Testis (tissue), 2 donors: ENCODE measurements around the gene LGALS7B.

Experiments used
- POLR2A ChIP-seq: fragments of 450-650 bp; IDR thresholded peaks from one replicate; pipeline ENCODE4 v1.6.1; 2017; ENCODE audit warnings: antibody characterized with exemption, mild to moderate bottlenecking, moderate library complexity
- TF ChIP-seq, protein P1 (sequence below), 3 experiments: fragments of 450-650 bp in 2 of 3; fragments of 200-600 bp in 1 of 3; sonication (generic) in 1 of 3; IDR thresholded peaks; one replicate each; pipeline ENCODE4 v1.5.1; 2016 to 2019; ENCODE audit warnings: antibody characterized with exemption in 3 of 3, mild to moderate bottlenecking in 2 of 3, moderate library complexity in 1 of 3

DNA sequence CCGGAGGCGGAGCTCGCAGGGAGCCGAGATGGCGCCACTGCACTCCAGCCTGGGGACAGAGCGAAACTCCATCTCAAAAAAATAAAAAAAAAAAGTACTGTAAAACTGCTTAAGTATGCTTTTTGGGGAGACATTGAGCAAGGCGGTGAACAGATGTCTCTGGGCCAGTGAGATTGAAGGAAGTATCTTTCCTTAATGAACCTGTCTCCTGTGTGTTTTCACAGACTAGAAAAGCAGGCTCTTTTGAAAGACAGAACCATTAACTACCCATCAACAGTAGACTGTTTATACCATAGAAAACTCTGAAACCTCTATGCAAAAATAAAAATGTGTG lies 44.1 kb downstream of the LGALS7B start:
- TF ChIP-seq POLR2A, result no peak
- TF ChIP-seq, protein P1, sequence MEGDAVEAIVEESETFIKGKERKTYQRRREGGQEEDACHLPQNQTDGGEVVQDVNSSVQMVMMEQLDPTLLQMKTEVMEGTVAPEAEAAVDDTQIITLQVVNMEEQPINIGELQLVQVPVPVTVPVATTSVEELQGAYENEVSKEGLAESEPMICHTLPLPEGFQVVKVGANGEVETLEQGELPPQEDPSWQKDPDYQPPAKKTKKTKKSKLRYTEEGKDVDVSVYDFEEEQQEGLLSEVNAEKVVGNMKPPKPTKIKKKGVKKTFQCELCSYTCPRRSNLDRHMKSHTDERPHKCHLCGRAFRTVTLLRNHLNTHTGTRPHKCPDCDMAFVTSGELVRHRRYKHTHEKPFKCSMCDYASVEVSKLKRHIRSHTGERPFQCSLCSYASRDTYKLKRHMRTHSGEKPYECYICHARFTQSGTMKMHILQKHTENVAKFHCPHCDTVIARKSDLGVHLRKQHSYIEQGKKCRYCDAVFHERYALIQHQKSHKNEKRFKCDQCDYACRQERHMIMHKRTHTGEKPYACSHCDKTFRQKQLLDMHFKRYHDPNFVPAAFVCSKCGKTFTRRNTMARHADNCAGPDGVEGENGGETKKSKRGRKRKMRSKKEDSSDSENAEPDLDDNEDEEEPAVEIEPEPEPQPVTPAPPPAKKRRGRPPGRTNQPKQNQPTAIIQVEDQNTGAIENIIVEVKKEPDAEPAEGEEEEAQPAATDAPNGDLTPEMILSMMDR (IDR thresholded peaks at IDR 0.05), result no peak
